Activated CD4-positive, alpha-beta T cell treated with anti-CD3 and anti-CD28 coated beads for 24 hours (primary cell): ENCODE data around the gene ABCA5.
"Not testable (repeated sequence)": the region's sequence is repeated elsewhere in the genome, so short reads cannot be mapped to it uniquely, and the experiment has no call there.

Experiments
- DNase-seq, 2 donors: peaks; one replicate each; pipeline ENCODE4 v3.0.0-alpha.2; 2020; ENCODE audit warnings: low read depth in 2 of 2

ABCA5 gene

GRCh38 chr17:69213059-69213813 lies 113.7 kb downstream of the ABCA5 start:
- DNase-seq, result no peak

- DNase-seq, result no peak
These were observed 118.3 kb downstream of the ABCA5 start for GRCh38 chr17:69208640-69209039.

- DNase-seq, result no peak
These were observed 119.8 kb downstream of the ABCA5 start for GRCh38 chr17:69207151-69207550.

DNA sequence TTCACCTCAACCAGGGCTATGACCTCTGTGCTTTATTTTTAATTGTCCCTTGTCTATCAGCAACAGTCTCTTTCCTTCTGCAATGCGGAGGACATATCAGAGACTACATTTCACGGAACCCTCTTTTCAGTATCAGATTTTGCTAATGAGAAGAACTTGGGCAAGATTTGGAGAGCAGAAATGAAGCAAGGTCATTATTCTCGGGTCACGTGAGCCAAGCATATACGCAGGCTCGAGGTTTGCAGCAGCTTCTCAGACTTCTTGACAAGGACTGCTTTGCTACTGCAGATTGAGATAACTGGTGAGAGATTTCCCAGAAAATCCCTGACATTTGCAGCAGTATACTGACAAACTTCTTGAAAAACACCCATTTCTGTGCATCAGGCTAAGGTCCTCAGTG lies 128.7 kb downstream of the ABCA5 start:
- DNase-seq, result no peak

- DNase-seq, result not testable (repeated sequence)
These were observed 130.8 kb downstream of the ABCA5 start for GRCh38 chr17:69196105-69196653.
